Heart left ventricle (tissue), 16 donors: ENCODE measurements around the gene TPH2. TPM values are rescaled to one million over a fixed set of nuclear protein-coding genes. Genes with fewer than 3 reads are reported as not detected.

Experiments
- ATAC-seq, 4 donors: fragments of 200-7000 bp; cut with Tn5 transposase; one replicate each; pipeline ENCODE4 v1.9.1; 2020 to 2022; ENCODE audit warnings: moderate library complexity in 4 of 4, mild to moderate bottlenecking in 3 of 4, moderate number of reproducible peaks in 1 of 4
- DNase-seq, 5 donors: peaks; one replicate each; pipeline ENCODE4 v3.0.0-alpha.2; 2020
- H3K27ac ChIP-seq, 12 donors: fragments of 200-600 bp; sonication (generic) in 4 of 12; one replicate each; pipeline versions ENCODE4 v1.5.0 to v1.8.0; 2016 to 2022; ENCODE audit warnings: mild to moderate bottlenecking in 2 of 12
- H3K27me3 ChIP-seq, 9 donors: fragments of 200-600 bp; sonication (generic) in 2 of 9; one replicate each; pipeline versions ENCODE4 v1.5.1 to v1.8.0; 2016 to 2022; ENCODE audit warnings: mild to moderate bottlenecking in 3 of 9
- H3K36me3 ChIP-seq, 9 donors: fragments of 200-600 bp; sonication (generic) in 2 of 9; one replicate each; pipeline versions ENCODE4 v1.5.0 to v1.8.0; 2018 to 2022; ENCODE audit warnings: mild to moderate bottlenecking in 2 of 9
- H3K4me1 ChIP-seq, 12 donors: fragments of 200-600 bp; sonication (generic) in 4 of 12; one replicate each; pipeline versions ENCODE4 v1.5.0 to v1.8.0; 2016 to 2022; ENCODE audit warnings: mild to moderate bottlenecking in 3 of 12
- H3K4me3 ChIP-seq, 12 donors: fragments of 200-600 bp; sonication (generic) in 4 of 12; one replicate each; pipeline versions ENCODE4 v1.5.0 to v1.8.0; 2017 to 2022; ENCODE audit warnings: mild to moderate bottlenecking in 9 of 12, moderate library complexity in 4 of 12
- H3K9me3 ChIP-seq, 12 donors: fragments of 200-600 bp; sonication (generic) in 4 of 12; one replicate each; pipeline versions ENCODE4 v1.5.0 to v1.8.0; 2016 to 2022; ENCODE audit warnings: mild to moderate bottlenecking in 1 of 12
- POLR2A ChIP-seq, 2 donors: fragments of 450-650 bp; IDR thresholded peaks; one replicate each; pipeline ENCODE4 v1.6.1; 2017; ENCODE audit warnings: antibody characterized with exemption in 2 of 2, mild to moderate bottlenecking in 2 of 2, moderate library complexity in 2 of 2
- WGBS, 4 donors: extraction: QIAGEN DNeasy Blood & Tissue Kit in 2 of 4; methylation state at CpG; one replicate each; pipeline versions ENCODE4 v1.1.5 to v1.1.7; 2013 to 2018; 5-methylcytosine and 5-hydroxymethylcytosine counted together
- intact Hi-C, 10 donors: fragments of 100-400 bp; cut with DNase I; formaldehyde crosslinking; loops; one replicate each; pipeline versions ENCODE4 v1.11.1 to v1.14.2; 2022
- polyA plus RNA-seq, 2 donors: library from polyadenylated mRNA; stranded (reverse); fragments of 200-250 nt; gene quantifications; one replicate each; pipeline ENCODE4 v1.2.3, GENCODE V29; 2013
- total RNA-seq, 9 donors: library from RNA; depleted of rRNA in 2 of 9; stranded (reverse); fragments of >200 nt in 2 of 9; fragmentation: NEBNext Ultra II Directional in 3 of 9; extraction: Animal tissue kit (Norgen Biotek cat#: 25700) in 3 of 9; gene quantifications; one replicate each; pipeline versions ENCODE4 v1.1.0 to v1.2.4, GENCODE V29; 2016 to 2023
- TF ChIP-seq, protein P1 (sequence below), 12 donors: fragments of 200-600 bp; sonication (generic) in 4 of 12; IDR thresholded peaks; one replicate each; pipeline versions ENCODE4 v1.5.0 to v1.8.0; 2018 to 2022; ENCODE audit warnings: antibody characterized with exemption in 12 of 12, mild to moderate bottlenecking in 5 of 12
- donor health status: ischemic (EF 13 %, LVEDD 7.1; RV severe dilation, severe dysfunction).
- donor health status: healthy with polysubstance abuse.
- donor health status: DM: no; HTN: yes; CAD: no.
- donor health status: DM: no; HTN: no; CAD: no.
- donor health status: ischemic (EF 25% LVEDD 6.9; RV normal size, moderate dysfunction).
- donor health status: ischemic (EF 25% LVEDD 5.7; RV mildly dilated, moderate dysfunction).
- donor health status: healthy.
- donor health status: DM: yes; HTN: yes; CAD: no.
- donor health status: ischemic (EF 35%, LVEDD 5.7; RV mildly dilated, moderate dysfunction).
- donor health status: nonischemic (EF 11% LVEDD 7.7; RV severe dilation, severe dysfunction).
- donor health status: DM: yes; HTN: yes; CAD: no.
- donor health status: PGD.
- donor health status: ischemic (EF 29% LVEDD 5.4; RV normal size, mild dysfunction).
- donor health status: nonischemic (EF 23%, LVEDD 6.1; RV moderate dilation, normal function).

The TPH2 gene
- total and polyA plus RNA-seq, 11 donors, result 0.17 TPM; not detected in 10

DNA sequence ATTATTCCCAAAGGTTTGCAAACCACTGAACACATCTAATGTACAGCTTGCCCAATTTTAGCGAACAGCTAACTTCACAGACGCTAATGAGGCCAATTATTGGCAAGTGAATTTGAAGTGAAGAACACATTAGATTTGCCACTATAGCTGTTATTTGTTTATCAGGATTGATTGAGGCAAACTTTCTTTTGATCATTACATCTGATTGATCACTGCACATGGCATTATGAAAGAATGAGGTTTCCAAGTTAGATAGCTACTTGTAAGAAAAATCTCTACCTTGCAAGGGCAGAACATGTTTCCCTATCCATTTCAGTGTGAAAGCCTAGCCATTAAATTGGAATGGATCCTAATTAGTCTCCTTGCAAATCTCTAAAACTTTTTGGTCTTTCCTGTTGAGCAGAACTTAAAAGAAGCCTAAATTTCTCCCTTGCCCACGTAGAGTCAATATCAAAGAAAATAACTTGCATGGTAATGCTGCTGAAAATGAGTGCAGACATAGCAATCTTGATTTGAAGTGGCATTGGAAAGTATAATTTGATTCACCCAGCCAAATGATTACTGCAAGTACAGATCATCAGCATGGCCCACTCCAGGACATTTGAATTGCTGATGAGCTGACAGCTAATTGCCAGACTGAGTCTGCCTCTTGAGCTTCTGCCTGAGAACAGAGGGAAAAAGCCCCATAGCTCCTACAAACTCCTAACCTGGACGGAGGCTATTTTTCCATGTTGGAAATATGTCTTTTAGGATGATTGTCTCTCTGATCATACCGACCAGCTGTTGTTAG, 98.6 kb downstream of the TPH2 start:
- Histone ChIP-seq H3K36me3 (no peaks in the 10 kb centered on the region), H3K27me3 (no peaks in the 10 kb centered on the region), H3K9me3 (peaks cover 0 to 11% (median 0%) of the 10 kb centered on the region in 12 donors), H3K27ac (no peak overlapping the region), H3K4me3 (no peak overlapping the region), H3K4me1 (no peaks in the 10 kb centered on the region)
- ATAC-seq (no peak), DNase-seq (no peak)
- TF ChIP-seq, protein P1, sequence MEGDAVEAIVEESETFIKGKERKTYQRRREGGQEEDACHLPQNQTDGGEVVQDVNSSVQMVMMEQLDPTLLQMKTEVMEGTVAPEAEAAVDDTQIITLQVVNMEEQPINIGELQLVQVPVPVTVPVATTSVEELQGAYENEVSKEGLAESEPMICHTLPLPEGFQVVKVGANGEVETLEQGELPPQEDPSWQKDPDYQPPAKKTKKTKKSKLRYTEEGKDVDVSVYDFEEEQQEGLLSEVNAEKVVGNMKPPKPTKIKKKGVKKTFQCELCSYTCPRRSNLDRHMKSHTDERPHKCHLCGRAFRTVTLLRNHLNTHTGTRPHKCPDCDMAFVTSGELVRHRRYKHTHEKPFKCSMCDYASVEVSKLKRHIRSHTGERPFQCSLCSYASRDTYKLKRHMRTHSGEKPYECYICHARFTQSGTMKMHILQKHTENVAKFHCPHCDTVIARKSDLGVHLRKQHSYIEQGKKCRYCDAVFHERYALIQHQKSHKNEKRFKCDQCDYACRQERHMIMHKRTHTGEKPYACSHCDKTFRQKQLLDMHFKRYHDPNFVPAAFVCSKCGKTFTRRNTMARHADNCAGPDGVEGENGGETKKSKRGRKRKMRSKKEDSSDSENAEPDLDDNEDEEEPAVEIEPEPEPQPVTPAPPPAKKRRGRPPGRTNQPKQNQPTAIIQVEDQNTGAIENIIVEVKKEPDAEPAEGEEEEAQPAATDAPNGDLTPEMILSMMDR (IDR thresholded peaks at IDR 0.05), result no peak
- no peak for TF ChIP-seq POLR2A (IDR thresholded peaks at IDR 0.05)
- 79 to 87% (median 83%) methylated on average over 5 of the region's 5 CpGs for WGBS, 4 donors
- intact Hi-C loops, result no loop called here

GRCh38 chr12:72041811-72042210, 103.2 kb downstream of the TPH2 start:
- no peak overlapping the region for H3K4me3 ChIP-seq
- H3K27ac ChIP-seq, result no peak overlapping the region
- H3K36me3 ChIP-seq, result no peaks in the 10 kb centered on the region
- 63 to 79% (median 75%) methylated on average over 2 of the region's 2 CpGs for WGBS, 4 donors
- ATAC-seq (no peak), DNase-seq (no peak)
- H3K27me3 ChIP-seq, result no peaks in the 10 kb centered on the region
- H3K9me3 ChIP-seq, result peaks cover 0 to 11% (median 0%) of the 10 kb centered on the region in 12 donors
- H3K4me1 ChIP-seq, result no peaks in the 10 kb centered on the region
- intact Hi-C loops, result no loop called here
- no peak for TF ChIP-seq POLR2A (IDR thresholded peaks at IDR 0.05)
- TF ChIP-seq, protein P1 (IDR thresholded peaks at IDR 0.05), result no peak

- no peak for TF ChIP-seq POLR2A (IDR thresholded peaks at IDR 0.05)
- TF ChIP-seq, protein P1 (IDR thresholded peaks at IDR 0.05), result no peak
- H3K36me3 ChIP-seq, result no peaks in the 10 kb centered on the region
Observed at GRCh38 chr12:72053604-72054003, 115.0 kb downstream of the TPH2 start.

GRCh38 chr12:72054511-72054910, 115.9 kb downstream of the TPH2 start:
- Histone ChIP-seq H3K36me3 (no peaks in the 10 kb centered on the region), H3K4me3 (no peak overlapping the region), H3K27ac (no peak overlapping the region), H3K4me1 (no peaks in the 10 kb centered on the region), H3K27me3 (no peaks in the 10 kb centered on the region), H3K9me3 (no peaks in the 10 kb centered on the region)
- ATAC-seq (no peak), DNase-seq (no peak)
- intact Hi-C loops, result no loop called here
- 53 to 75% (median 69%) methylated on average over 2 of the region's 2 CpGs for WGBS, 4 donors
- no peak for TF ChIP-seq POLR2A (IDR thresholded peaks at IDR 0.05)
- TF ChIP-seq, protein P1 (IDR thresholded peaks at IDR 0.05), result no peak

More at GRCh38 chr12:72053604-72054003, 115.0 kb downstream of the TPH2 start:
- WGBS, 4 donors, result 57 to 66% (median 64%) methylated on average over 2 of the region's 2 CpGs
- Histone ChIP-seq H3K4me3 (no peak overlapping the region), H3K4me1 (no peaks in the 10 kb centered on the region), H3K9me3 (no peaks in the 10 kb centered on the region), H3K27me3 (no peaks in the 10 kb centered on the region), H3K27ac (no peak overlapping the region)
- ATAC-seq, result no peak
- DNase-seq, result no peak
- intact Hi-C loops, result no loop called here
